ENCODE data around the gene TMEM198.

The TMEM198 gene, protein sequence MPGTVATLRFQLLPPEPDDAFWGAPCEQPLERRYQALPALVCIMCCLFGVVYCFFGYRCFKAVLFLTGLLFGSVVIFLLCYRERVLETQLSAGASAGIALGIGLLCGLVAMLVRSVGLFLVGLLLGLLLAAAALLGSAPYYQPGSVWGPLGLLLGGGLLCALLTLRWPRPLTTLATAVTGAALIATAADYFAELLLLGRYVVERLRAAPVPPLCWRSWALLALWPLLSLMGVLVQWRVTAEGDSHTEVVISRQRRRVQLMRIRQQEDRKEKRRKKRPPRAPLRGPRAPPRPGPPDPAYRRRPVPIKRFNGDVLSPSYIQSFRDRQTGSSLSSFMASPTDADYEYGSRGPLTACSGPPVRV

DNA sequence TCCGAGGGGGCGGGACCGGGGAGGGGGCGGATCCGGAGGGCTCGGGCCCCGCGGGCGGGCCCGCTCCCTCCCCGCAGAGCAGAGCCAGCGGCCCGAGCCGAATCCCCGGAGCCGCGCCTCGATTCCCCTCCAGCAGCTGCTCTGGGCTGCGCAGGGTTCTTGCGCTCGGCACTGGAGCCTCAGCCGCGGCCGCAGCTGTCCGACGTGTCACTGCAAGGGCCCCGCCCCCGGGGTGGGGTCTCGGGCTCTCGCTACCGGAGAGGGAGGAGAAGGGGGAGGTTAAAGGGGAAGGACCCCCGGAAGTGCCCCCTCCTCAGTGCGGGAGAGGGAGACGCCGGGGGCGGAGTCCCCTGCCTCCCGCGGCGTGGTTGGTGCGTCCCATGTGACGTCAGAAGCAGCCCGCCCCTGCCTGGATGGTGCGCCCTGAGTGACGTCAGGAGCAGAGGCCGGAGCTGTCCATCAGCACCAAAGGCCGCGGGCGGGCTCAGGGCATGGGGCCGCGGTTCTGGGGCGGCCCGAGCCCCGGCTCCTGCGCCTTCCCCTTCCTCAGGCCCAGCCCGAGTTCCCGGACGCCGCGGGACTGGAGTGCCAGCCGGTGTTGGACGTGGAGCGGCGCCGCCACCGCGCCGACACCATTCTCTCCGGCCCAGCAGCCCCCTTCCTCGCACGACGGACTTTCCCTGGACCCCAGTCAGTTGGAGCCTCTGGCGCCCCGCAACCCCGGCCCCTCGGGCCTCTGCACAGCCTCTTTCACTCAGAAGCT lies at the start of gene TMEM198, which contains the start of gene CHPF:
TSS of gene TMEM198 (plus strand) at position 433 of the 763 bp plus-strand sequence. CDS start 700 bp downstream, outside the sequence.
TSS of gene CHPF (minus strand) at position 214 of the 763 bp plus-strand sequence. CDS start 271 bp downstream, outside the sequence.
- peak; percentile 95 for DNase-seq

DNA sequence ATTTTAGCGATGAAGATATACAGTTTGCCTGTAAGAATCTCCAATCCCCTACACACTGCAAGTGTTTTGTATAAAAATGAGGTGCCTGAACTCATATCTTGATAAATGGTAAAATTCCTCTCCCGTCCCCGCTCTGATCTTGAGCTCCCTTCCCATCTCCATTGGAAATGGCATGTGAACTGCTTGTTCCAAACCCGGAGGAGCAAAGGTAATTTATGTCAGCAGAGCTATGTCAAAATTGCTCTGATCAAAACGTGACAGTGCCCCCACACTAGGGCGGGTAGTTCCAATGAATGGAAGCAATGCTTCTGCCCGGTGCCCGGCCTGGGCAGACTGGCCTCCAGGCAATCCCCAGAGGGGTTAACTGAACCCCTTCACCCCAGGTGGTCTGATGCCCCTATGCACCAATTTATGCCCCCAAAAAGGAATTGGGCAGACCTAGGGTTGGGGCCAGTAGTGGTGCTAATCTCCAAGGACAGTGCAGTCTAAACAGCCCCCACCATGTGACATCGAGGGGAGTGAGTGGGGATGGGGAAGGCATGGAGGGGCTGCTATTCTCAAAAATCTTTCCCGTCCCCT lies 48.8 kb upstream of the TMEM198 start:
- no peak for DNase-seq

DNA sequence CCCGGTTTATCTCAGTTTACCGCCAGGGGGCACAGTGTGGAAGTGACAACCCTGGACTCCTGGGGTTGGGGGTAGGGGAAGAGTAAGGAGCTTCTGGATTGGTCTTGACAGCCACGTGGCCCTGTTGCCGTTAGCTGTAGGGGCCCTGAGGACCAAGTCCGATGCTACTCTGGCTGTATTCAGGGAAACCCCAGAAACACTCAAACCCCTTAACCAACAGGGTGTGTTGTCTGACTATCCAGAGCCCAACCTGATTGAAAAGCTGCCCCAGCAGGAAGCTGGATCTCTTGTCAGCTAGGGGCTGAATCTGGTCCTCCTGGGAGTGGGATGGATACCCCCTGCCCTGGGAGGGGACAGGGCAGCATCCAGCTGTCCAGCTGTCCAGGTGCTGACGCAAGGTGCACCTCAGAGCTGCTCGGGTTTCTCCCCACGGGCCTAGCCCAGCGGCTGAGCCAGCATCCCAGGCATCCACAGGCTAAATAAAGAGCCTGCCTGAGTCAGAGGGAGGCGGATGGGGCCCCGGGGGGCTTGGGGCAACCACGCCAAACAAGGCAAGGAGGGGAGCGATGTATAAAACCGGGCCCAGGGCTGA lies 48.2 kb upstream of the TMEM198 start:
- no peak for DNase-seq

DNA sequence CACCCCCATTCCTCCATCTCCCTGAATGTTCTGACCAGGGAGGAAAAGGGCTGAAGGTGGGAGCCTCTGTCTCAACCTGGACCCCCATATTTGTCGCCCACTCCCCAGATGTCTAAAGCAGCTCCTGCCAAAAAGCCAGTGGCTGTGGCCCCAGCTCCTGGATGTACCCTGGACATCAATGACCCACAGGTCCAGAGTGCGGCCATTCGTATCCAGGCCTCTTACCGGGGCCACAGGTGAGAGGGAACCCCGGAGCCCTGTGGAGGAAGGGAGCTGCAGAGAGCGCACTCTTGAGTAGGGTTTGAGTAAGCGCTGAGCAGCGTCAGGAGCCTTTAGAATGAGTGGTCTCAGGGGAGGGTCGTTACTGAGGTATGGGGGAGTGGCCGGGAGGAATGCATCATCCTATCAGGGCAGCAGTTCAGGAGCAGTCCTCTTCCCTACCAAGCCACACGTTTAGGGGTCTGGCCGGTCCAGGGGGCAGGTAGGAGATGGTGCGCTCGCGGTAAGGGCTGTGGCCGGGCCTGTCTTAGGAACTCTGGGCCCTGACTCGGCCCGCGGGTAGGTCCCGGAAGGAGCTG lies 47.5 kb upstream of the TMEM198 start:
- no peak for DNase-seq

DNA sequence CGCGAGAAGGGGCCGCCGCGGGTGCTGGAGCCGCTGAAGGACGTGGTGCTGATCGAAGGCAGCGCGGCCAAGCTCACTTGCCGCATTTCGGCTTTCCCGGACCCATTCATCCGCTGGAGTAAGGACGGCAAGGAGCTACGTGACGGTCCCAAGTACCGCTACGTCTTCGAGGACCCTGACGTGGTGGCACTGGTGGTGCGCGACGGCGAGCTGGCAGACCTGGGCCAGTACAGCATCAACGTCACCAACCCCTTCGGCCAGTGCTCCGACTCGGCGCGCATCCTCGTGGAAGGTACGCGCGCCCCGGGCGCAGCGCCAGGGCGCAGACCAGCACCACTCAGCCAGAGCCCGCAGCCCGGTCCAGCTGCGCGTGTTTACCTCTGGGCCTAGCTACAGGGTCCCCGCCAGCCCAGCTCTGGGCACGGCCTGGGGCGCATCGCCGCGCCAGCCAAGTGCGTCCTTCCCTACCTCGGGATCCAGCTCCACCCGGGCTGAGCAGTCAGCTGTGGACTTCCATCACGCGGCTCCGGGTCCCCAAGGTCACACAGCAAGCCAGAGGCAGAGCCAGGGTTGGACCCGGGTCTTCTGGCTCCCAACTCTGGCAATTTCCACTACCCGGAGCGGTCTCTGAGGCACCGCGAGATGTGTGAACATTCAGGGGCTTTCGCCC lies 46.9 kb upstream of the TMEM198 start:
- DNase-seq, result no peak

DNA sequence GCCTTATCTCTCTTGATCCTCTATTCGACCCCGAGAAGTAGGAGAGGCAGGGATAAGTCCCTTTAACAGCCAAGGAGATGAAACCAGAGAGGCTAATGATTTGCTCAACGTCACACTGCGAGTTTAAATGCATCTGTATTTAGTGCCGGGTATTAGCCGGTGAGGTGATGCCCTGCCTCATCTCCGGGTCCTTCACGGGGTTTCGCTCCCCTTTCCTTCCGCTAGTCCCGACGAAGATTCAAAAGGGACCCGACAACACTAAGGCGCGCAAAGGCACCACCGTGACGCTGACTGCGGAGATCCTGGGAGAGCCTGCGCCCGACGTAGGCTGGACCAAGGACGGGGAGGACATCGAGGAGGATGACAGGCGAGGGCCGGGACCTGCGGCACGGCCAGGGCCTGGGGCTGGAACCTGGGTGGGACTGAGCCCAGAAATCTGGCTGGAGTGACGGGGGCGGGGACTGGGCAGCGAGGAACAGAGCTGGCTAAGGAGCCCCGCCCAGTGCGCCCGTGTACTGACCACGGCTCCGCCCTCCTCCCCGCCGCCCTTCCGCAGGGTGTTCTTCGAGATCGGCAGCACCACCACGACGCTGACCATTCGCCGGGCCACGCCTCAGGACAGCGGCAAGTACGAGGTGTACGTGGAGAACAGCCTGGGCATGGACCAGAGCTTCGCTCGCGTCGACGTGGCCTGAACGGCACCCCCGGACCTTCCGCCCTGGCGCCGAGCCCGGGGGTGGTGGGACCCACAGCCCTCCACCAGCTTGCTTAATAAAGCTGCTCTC lies 46.1 kb upstream of the TMEM198 start:
- no peak for DNase-seq

DNA sequence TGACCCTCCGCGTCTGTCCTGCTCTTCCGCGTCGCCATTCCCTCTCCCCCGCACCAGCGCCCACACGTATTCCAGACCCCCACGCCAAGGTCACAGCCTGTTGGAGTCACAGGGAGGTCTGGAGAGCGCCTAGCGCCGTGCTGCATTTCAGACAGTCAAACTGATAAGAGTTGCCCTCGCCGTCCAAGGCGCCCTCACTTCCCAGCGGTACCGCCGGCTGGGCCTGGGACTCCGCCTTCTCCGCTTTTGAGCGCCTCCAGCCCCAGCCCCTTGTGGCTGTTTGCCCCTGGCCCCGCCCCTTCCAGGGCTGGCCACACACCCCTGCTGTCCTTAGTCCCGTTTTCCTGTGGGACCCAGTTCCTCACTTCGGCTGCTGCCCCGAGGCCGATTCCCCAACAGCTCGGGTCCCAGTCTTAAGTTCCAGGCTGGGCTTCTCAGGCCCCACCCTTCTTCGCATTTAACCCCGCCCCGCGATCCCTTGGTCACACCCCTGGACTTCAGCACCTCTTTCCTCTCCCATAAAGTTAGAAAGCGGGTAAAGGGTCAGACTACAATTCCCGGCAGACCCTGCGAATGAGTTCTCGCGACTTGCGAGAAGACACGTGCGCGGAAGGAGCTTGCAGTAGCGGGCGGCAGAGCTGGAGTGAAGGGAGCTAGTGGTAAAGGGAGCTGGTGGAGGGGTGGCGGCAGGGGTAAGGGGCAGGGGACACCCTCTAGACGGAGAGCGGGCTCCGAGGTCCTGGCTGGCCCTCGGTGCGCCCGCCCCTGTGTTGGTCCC lies 45.4 kb upstream of the TMEM198 start, which contains the start of gene GMPPA:
TSS of gene GMPPA (plus strand) at position 612 of the 778 bp plus-strand sequence. CDS start 1,085 bp downstream, outside the sequence.
- peak; percentile 85 for DNase-seq

DNA sequence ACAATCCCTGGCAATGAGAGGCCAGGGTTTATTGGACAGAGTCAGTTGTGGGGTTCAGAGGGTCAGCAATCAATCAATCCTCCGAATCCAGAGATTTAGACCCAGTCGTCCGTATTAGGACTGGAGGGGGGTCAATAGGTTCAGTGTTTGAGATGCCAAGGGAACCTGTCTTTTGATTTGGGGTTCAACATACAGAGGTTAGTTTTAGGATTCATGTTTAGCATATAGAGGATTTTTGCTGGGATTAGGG lies 44.8 kb upstream of the TMEM198 start:
- DNase-seq, result no peak

DNA sequence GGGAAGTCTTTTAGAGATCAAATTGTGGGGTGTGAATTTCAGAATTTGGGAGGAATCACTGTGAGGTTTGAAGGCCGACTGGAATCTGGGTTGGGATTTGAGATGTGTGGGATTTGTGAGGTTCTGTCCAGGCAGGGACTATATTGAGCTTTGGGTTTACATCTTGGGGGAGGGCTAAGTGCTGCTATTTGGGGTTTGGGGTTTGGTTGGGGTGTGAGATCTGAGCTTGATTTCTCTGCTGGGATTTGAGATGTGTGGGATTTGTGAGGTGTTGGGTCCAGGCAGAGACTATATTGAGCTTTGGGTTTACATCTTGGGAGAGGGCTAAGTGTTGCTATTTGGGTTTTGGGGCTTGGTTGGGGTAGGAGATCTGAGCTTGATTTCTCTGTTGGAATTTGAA lies 44.3 kb upstream of the TMEM198 start:
- DNase-seq, result no peak

DNA sequence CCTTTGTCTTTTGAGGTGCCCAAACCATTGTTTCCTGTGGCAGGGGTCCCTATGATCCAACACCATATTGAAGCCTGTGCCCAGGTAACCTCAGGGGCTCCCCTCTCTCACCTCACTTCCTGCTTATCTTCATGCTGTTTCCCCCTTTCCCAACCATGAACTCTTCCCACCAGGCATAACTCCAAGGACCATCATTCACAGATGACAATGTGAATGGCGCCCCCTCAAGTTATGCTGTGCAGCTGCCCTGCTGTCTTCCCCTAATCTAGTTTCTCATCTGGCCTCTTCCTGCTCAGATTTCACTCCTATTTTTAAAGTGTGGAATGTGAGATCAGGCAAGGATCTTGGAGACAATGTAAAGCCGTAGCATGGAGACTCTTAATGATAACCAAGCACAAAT lies 43.7 kb upstream of the TMEM198 start:
- DNase-seq, result no peak

DNA sequence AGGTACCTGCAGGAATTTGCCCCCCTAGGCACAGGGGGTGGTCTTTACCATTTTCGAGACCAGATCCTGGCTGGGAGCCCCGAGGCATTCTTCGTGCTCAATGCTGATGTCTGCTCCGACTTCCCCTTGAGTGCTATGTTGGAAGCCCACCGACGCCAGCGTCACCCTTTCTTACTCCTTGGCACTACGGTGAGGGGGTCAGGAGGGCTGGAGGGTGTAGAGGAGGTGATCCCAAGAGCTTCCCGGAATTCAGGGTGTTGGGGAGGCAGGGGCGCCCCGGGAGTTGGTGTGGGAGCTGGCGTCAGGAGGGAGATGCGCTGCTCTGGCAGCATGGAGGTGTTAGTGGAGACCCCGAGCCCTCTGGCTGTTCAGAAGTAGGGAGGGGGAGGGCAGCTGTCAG lies 42.0 kb upstream of the TMEM198 start:
- no peak for DNase-seq

DNA sequence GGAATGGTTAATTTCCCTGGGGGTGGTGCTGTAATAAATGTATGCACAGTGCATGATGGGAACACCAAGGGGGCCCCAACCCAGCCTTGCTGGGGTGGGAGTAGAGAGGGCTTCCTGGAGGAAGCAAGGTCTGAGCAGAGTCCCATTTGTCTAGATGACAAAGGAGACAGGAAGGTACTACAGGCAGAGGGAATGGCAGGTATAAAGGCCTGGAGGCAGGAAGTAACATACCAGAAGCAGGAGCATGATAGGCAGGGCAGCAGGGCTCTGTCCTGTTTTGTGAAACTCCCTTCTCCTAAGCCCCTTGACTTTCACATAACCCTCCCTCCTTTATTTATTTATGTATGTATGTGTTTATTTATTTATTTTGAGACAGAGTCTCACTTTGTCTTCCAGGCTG lies 41.2 kb upstream of the TMEM198 start:
- DNase-seq, result no peak

DNA sequence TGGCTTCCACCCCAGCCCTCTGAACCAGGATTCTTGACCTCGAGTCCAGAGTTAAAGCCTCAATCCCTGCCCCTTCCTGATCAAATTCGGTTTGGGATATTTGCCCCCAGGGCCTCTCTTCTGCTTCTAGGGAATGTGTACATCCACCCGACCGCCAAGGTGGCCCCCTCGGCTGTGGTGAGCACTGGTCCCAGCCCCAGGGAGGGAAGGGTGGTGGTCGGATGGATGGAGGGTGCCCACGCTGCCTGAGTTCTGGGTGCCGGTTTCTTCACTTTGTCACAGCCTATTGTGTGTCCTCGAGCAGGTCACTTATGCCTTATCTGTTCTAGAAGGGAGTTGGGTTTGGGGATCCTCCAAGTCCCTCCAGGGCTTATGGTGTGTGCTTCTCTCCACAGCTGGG lies 38.2 kb upstream of the TMEM198 start:
- DNase-seq, result no peak

DNA sequence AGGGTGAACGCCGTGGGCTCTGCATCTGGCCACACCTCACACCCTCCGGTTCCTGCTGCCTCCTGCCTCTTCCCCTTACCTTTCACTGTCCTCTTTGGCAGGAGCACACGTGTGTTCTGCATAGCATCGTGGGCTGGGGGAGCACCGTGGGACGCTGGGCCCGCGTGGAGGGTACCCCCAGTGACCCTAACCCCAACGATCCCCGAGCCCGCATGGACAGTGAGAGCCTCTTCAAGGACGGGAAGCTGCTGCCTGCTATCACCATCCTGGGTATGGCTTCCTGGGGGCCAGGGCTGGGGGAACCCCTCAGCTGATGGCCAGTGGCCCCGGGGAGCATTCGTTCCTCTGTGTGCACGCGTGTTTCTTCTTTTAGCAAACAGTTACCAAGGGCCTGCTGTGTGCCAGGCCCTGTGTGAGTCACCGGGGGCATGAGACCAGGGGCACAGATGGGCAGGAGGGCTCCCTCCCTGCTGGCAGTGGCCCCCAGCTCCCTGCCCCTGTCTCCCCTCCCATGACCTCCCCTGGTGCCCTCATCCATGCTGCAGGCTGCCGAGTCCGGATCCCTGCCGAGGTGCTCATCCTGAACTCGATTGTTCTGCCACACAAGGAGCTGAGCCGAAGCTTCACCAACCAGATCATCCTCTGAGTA lies 37.6 kb upstream of the TMEM198 start:
- DNase-seq, result no peak

DNA sequence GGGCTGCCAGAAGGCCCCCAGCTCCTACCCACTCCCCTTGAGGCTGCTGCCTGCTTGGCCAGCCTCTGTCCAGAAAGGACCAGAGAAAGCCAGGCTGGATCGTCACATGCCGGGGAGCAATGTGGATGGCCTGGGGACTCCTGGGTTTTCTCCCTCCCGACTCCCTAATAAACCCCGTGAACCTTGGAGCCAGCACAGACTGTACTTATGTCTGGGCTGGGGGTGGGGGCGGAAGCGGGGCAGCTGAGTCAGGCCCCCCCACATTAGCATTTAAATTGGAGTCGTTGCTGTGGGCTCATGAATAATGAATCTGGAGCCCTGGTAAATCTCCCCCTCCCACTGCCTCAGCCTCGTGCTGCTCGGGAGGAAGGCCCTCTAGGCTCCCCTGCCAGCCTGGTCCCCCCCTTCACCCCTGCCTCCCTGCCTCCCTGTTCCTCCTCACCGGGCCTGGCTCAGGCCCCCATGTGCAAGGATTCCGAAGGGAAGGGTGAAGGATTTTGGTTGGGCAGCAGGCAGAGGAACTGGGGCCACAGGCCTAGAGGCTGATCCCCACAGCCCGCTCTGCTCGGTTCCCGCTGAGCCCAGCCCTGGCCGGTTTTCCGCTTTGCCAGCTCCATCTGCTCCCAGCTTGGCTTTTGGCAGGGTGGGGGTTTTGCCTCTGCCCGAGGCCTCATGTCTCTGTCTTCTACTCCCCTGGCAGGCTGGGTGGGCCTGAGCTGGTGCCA lies 36.9 kb upstream of the TMEM198 start:
- DNase-seq, result no peak

DNA sequence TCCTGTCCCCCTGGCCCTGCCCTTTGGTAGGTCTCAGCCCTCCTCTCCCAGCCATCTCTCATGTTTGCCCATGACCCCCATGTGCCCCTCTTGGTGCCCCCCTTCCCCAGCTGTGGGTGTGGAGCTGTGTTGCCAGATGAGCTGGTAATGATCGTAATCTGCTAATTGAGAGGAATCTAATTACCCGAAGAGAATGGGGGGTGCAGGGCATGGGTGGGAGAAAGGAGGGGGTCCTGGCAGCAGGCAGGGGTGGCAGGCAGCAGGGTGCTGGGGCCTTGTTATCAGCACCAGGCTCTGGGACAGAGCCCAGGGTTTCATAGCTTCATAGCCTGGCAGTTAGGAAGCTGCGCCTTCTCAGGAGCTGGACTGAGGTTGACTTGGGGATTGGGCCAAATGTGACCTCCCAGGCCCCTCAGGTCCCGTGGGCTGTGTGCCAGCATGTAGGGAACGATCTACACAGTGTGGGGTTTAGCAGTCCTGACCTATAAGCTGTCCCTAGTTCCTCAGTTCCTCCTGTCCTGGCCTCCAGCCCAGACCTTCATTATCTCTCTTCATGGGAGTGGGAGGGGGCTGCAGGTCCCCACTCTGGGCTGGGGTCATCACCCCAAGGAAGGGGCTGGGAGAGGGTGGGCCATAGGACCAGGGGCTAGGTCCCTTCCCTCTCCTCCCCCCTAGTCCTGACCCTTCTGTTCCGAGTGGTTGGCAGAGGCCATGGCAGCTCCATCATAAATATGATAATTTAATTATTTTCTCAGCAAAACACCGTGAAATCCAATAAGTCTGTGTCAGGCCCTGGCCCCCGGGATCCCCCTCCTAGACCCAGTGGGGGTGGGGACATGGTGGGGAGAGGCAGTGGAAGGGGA lies 36.0 kb upstream of the TMEM198 start:
- no peak for DNase-seq

DNA sequence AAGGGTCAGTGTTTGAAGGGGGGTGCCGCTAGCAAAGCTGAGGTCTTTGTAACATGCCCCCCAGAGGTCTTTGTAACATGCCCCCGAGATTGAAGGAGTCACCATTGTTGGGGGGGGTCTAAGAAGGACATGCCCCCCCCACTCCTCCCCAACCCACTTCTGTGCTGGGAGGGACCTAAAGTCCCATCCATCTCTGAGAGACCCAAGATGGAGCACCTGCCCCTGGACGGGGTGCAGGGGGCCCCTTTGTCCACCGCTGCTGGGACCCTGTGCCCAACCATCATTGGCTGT lies 35.4 kb upstream of the TMEM198 start:
- no peak for DNase-seq

DNA sequence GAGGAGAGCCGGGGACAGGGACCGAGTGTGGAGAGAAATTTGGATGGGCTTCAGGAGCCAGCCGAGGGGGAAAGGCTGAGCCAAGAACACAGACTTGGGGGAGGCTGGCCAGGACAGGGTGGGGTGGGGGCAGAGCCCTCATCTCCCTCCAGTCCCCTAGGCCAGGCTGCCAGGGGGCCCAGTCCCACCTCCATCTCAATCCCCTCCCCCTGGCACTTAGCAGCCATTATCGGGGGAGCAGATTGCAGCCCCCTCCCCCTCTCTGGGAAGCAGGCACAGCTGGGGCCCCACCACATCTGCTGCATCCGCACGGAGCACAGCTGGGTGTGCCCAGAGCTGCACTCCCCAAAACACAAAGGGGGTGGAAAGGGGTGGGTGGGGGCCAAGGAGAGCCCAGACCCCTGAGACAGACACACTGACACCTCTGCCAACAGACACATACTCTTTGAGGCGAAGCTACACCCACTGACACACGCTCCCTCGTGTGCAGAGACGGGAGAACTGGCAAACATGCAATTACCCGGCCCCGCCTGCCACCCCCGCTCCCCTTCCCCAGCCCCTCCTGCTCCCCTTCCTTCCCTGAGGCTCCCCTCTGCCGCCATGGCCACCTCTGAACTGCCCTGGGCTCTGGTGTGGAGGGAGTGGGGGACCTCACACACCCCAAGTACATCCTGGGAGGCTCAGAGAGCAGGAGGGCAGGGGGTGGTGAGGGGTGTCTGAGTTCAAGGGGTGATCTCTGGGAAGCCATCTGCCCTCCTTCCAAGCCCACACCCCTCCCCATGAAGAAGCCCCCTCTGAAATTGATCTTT lies 34.7 kb upstream of the TMEM198 start:
- DNase-seq, result no peak

Data from NCI-H2107 (cell line).